GM21786 (cell line): ENCODE results near the gene ANKLE2.
"Not testable (repeated sequence)": the region's sequence is repeated elsewhere in the genome, so short reads cannot be mapped to it uniquely, and the experiment has no call there.

ENCODE experiments used
- ATAC-seq: cut with Tn5 transposase; IDR thresholded peaks from one replicate; pipeline ENCODE4 v1.9.1; 2021; ENCODE audit not compliant: unreplicated experiment

The ANKLE2 gene

GRCh38 chr12:132692030-132692429 lies 69.6 kb downstream of the ANKLE2 start:
- ATAC-seq, result not testable (repeated sequence)

GRCh38 chr12:132690112-132690511 lies 71.5 kb downstream of the ANKLE2 start:
- ATAC-seq, result no peak

- no peak for ATAC-seq
Measured at GRCh38 chr12:132689227-132689626, 72.4 kb downstream of the ANKLE2 start.

- ATAC-seq, result peak; percentile 94
Measured at GRCh38 chr12:132687211-132688164, 74.1 kb downstream of the ANKLE2 start, which contains the start of the genes POLE and PXMP2. Gene POLE (minus strand): TSS chr12:132687342. CDS start chr12:132687315, 27 bp downstream. Gene PXMP2 (plus strand): TSS chr12:132687587. CDS start chr12:132687671, 84 bp downstream.

GRCh38 chr12:132686825-132687210 lies 74.8 kb downstream of the ANKLE2 start:
- peak; percentile 7 for ATAC-seq

- ATAC-seq, result no peak
Measured at GRCh38 chr12:132685400-132685799, 76.2 kb downstream of the ANKLE2 start.

- no peak for ATAC-seq
Measured at GRCh38 chr12:132677492-132677891, 84.1 kb downstream of the ANKLE2 start.

GRCh38 chr12:132675757-132676432 lies 85.7 kb downstream of the ANKLE2 start:
- ATAC-seq, result no peak
